ENCODE measurements around the gene NDUFV3. TPM values are rescaled to one million over a fixed set of nuclear protein-coding genes. Genes with fewer than 3 reads are reported as not detected.
A peak's percentile ranks its signal among the peaks of the same experiment; 100 is the strongest.

Gene NDUFV3
- total and polyA plus RNA-seq, 2 of the 13 experiments (the other 11 are each of a cell fraction or from before 2014, with no cell fraction given), result 14.2 to 29.6 TPM

DNA sequence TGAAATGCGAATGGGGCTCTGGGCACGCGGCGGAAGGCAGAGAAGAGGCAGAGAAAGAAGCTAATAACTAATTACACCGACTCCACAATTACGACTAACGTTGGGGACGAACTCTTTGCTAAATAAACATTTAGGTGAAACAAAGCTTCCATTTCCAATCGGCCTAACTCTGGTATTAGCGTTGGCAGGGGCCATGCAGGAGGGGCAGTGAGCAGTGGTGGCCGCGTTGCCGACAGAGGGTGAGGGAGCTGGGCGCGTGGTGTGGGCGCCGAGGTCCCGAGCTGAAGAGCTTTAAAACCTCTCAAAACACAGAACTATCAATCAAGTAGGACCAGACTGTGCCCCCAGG is 553 bp upstream of the NDUFV3 start (continued):
- TF ChIP-seq, protein P1, sequence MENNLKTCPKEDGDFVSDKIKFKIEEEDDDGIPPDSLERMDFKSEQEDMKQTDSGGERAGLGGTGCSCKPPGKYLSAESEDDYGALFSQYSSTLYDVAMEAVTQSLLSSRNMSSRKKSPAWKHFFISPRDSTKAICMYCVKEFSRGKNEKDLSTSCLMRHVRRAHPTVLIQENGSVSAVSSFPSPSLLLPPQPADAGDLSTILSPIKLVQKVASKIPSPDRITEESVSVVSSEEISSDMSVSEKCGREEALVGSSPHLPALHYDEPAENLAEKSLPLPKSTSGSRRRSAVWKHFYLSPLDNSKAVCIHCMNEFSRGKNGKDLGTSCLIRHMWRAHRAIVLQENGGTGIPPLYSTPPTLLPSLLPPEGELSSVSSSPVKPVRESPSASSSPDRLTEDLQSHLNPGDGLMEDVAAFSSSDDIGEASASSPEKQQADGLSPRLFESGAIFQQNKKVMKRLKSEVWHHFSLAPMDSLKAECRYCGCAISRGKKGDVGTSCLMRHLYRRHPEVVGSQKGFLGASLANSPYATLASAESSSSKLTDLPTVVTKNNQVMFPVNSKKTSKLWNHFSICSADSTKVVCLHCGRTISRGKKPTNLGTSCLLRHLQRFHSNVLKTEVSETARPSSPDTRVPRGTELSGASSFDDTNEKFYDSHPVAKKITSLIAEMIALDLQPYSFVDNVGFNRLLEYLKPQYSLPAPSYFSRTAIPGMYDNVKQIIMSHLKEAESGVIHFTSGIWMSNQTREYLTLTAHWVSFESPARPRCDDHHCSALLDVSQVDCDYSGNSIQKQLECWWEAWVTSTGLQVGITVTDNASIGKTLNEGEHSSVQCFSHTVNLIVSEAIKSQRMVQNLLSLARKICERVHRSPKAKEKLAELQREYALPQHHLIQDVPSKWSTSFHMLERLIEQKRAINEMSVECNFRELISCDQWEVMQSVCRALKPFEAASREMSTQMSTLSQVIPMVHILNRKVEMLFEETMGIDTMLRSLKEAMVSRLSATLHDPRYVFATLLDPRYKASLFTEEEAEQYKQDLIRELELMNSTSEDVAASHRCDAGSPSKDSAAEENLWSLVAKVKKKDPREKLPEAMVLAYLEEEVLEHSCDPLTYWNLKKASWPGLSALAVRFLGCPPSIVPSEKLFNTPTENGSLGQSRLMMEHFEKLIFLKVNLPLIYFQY (CRISPR knock-in tag; IDR thresholded peaks at IDR 0.05; ENCODE audit: borderline replicate concordance), result 0 out of 2 replicates have a peak, but pooled peaks have one; percentile 10
- TF ChIP-seq ZSCAN20 (CRISPR knock-in tag; IDR thresholded peaks at IDR 0.05; ENCODE audit: borderline replicate concordance) (peak; percentile 64; the same call in 1 of the 2 replicates), ZNF83 (CRISPR knock-in tag; IDR thresholded peaks at IDR 0.05; ENCODE audit: borderline replicate concordance) (0 out of 2 replicates have a peak, but pooled peaks have one; percentile 81), ZNF567 (CRISPR knock-in tag; IDR thresholded peaks at IDR 0.05; ENCODE audit: borderline replicate concordance) (0 out of 2 replicates have a peak, but pooled peaks have one; percentile 90), ZNF781 (CRISPR knock-in tag; IDR thresholded peaks at IDR 0.05; ENCODE audit: borderline replicate concordance, not compliant biosample characterization) (peak; percentile 36), ZNF33B (CRISPR knock-in tag; IDR thresholded peaks at IDR 0.05) (0 out of 2 replicates have a peak, but pooled peaks have one; percentile 87), NRL (CRISPR knock-in tag; IDR thresholded peaks at IDR 0.05; ENCODE audit: borderline replicate concordance) (no peak)

DNA sequence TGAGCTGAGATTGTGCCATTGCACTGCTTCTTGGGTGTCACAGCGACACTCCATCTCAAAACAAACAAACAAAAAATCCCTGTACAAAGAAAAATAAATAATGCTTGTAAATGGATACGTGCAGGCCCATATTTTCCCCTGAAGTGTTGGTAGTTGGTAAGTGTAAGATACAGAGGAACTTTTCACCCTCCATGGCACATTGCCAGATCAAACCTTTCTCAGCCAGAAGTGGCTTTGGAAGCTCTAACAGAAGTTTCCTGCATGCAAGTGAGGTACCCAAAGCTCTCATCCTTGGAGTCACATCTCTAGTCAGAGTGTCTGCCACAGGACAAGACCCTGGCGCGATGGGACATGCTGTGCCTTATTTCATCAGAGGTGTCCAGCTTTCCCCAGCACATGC is 7.3 kb downstream of the NDUFV3 start:
- in situ Hi-C loops (cut with HindIII; ENCODE audit: extremely low pct_ligation_motif_present, low pct_unique_long_range_greater_than_20kb) (no loop called here), intact Hi-C loops (cut with micrococcal nuclease; ENCODE audit: unreplicated experiment) (no loop called here)
- peaks cover 14 to 62% of the 10 kb centered on the region in 2 experiments for H3K36me3 ChIP-seq (replicated peaks in 1 of 2; ENCODE audit: control insufficient read depth in 1 of 2, insufficient read depth in 2 of 2, low read length in 2 of 2)
- no peaks in the 10 kb centered on the region for H3K9me3 ChIP-seq (ENCODE audit: low read length)
- ATAC-seq, result no peak
- no peak overlapping the region for H3K4me2 ChIP-seq (ENCODE audit: low read depth, low read length)
- H3K4me1 ChIP-seq (ENCODE audit: insufficient read depth, low read length), result no peaks in the 10 kb centered on the region
- TF ChIP-seq MAFK (conservative IDR thresholded peaks at IDR 0.05 in 1 of 2, IDR thresholded peaks at IDR 0.05 in 1 of 2; ENCODE audit: low read length in 2 of 2), result no peak
- no peak for TF ChIP-seq TIGD3 (CRISPR knock-in tag; IDR thresholded peaks at IDR 0.05; ENCODE audit: borderline replicate concordance)
- TF ChIP-seq CHCHD3 (CRISPR knock-in tag; IDR thresholded peaks at IDR 0.05), result no peak
- no peak for TF ChIP-seq ZKSCAN1 (IDR thresholded peaks at IDR 0.05; ENCODE audit: low read length)
- TF ChIP-seq ZNF598 (CRISPR knock-in tag; IDR thresholded peaks at IDR 0.05; ENCODE audit: borderline replicate concordance), result no peak
- TF ChIP-seq ZNF788 (CRISPR knock-in tag; IDR thresholded peaks at IDR 0.05; ENCODE audit: borderline replicate concordance), result no peak
- TF ChIP-seq TOPORS (CRISPR knock-in tag; IDR thresholded peaks at IDR 0.05), result no peak
- no peak for TF ChIP-seq JARID2 (CRISPR knock-in tag; IDR thresholded peaks at IDR 0.05; ENCODE audit: insufficient replicate concordance)
- TF ChIP-seq ARNT (IDR thresholded peaks at IDR 0.05), result no peak
- FAIRE-seq, result no peak
- DNase-seq (ENCODE audit: low spot score), result no peak
- ChIA-PET POLR2A (no interaction called here), CTCF (ENCODE audit: low intra/inter-chr PET ratio, low total read pairs) (no interaction called here)
- H3K4me3 ChIP-seq (replicated peaks in 1 of 3; ENCODE audit: insufficient read depth in 1 of 3, low read depth in 2 of 3, low read length in 3 of 3), result no peak overlapping the region
- peaks cover 3% of the 10 kb centered on the region; the same call in 1 of the 2 replicates for H4K20me1 ChIP-seq (ENCODE audit: insufficient read depth, low read length)
- H3K27me3 ChIP-seq (ENCODE audit: control insufficient read depth in 1 of 2, insufficient read depth in 2 of 2, low read length in 2 of 2), result no peaks in the 10 kb centered on the region
- no peak overlapping the region for H3K9ac ChIP-seq (ENCODE audit: insufficient read depth, low read depth, low read length)
- H2AFZ ChIP-seq (ENCODE audit: low read length), result no peak overlapping the region
- H3K27ac ChIP-seq (ENCODE audit: extremely low read length, insufficient read depth, low read length), result no peak overlapping the region
- 100% methylated on average over 4 of the region's 4 CpGs for WGBS (ENCODE audit: low lambda C conversion rate)
- no peaks in the 10 kb centered on the region for H3K79me2 ChIP-seq (ENCODE audit: insufficient read depth, low read length)
- BruUV-seq (replicated peaks), result no TSS peak
